Kidney (tissue), 22 donors: ENCODE results near the gene ROMO1. TPM values are rescaled to one million over a fixed set of nuclear protein-coding genes. Genes with fewer than 3 reads are reported as not detected.
A peak's percentile ranks its signal among the peaks of the same experiment; 100 is the strongest.

Experiments used
- DNase-seq, 5 donors: peaks; one replicate each; pipeline ENCODE4 v3.0.0-alpha.2; 2013 to 2020
- FAIRE-seq: peaks from 2 replicates; lab custom pipeline; 2012; peaks lifted over from hg19 to GRCh38; lab: Jason Lieb, UNC
- H3K27ac ChIP-seq, 2 donors: one replicate each; pipeline ENCODE4 v1.7.0; 2013; ENCODE audit warnings: low read depth in 2 of 2, low read length in 2 of 2, inconsistent platforms in 1 of 2
- H3K27me3 ChIP-seq: one replicate; pipeline ENCODE4 v1.7.1; 2013; ENCODE audit warnings: low read length, inconsistent platforms; ENCODE audit not compliant: control insufficient read depth, insufficient read depth
- H3K36me3 ChIP-seq, 3 donors: one replicate each; pipeline versions ENCODE4 v1.7.0 to v1.7.1; 2013; ENCODE audit warnings: low read length in 3 of 3, control low read depth in 1 of 3, inconsistent platforms in 1 of 3; ENCODE audit not compliant: insufficient read depth in 3 of 3, control insufficient read depth in 2 of 3
- H3K4me1 ChIP-seq, 3 donors: one replicate each; pipeline versions ENCODE4 v1.7.0 to v1.7.1; 2013; ENCODE audit warnings: low read length in 3 of 3, inconsistent platforms in 1 of 3, low read depth in 1 of 3; ENCODE audit not compliant: control insufficient read depth in 2 of 3, insufficient read depth in 2 of 3
- H3K4me3 ChIP-seq, 3 donors: one replicate each; pipeline versions ENCODE4 v1.7.0 to v1.8.1; 2013; ENCODE audit warnings: low read length in 3 of 3, control low read depth in 1 of 3, inconsistent platforms in 1 of 3
- H3K9ac ChIP-seq, 3 donors: one replicate each; pipeline versions ENCODE4 v1.7.0 to v1.7.1; 2013; ENCODE audit warnings: low read length in 3 of 3, control low read depth in 1 of 3, inconsistent platforms in 1 of 3
- H3K9me3 ChIP-seq, 3 donors: one replicate each; pipeline versions ENCODE4 v1.7.0 to v1.7.1; 2013; ENCODE audit warnings: low read length in 3 of 3, control low read depth in 1 of 3, inconsistent platforms in 1 of 3; ENCODE audit not compliant: control insufficient read depth in 2 of 3, insufficient read depth in 1 of 3
- intact Hi-C: fragments of 100-400 bp; cut with DNase I; formaldehyde crosslinking; loops from one replicate; pipeline ENCODE4 v1.11.1; 2022
- long read RNA-seq, 10 donors: library from polyadenylated mRNA in 1 of 10; unstranded in 1 of 10; transcript quantifications; one replicate each; pipeline ENCODE4 v2.0.0 and lab custom pipeline, GENCODE V29; 2021 to 2026
- polyA plus RNA-seq: library from polyadenylated mRNA; stranded (reverse); fragments of 350-450 nt; fragmentation: Illumina TruSeq; extraction: RNeasy Lipid Tissue Mini Kit (QIAGEN cat#74804); gene quantifications from one replicate; pipeline ENCODE4 v1.2.3, GENCODE V29; 2014; ENCODE audit warnings: low read depth, low replicate concordance; ENCODE audit not compliant: insufficient read depth
- total RNA-seq: library from RNA; stranded (reverse); fragmentation: NEBNext Ultra II Directional; extraction: Animal tissue kit (Norgen Biotek cat#: 25700); gene quantifications from one replicate; pipeline ENCODE4 v1.2.1, GENCODE V29; 2021
- TF ChIP-seq, protein P1 (sequence below): IDR thresholded peaks from 3 replicates; pipeline ENCODE4 v1.5.1; 2012; ENCODE audit warnings: mild to moderate bottlenecking, moderate library complexity, borderline replicate concordance; ENCODE audit not compliant: insufficient read depth; ENCODE audit errors: extremely low read depth
- donor health status: control.
- donor health status: control.
- donor health status: control.
- donor health status: control.
- donor health status: control.
- donor health status: DM: yes; HTN: yes; CAD: no.
- donor health status: Normal renal cell carcinoma (clear cell type).

ROMO1 gene
- total RNA-seq (141 TPM), polyA plus RNA-seq (408 TPM)
- long read RNA-seq, donor 1, transcript ROMO1-201 (2 exons, 496 nt) = minor isoform, 40 of 174 reads
- long read RNA-seq, donor 1, transcript ROMO1-203 (3 exons, 422 nt) = major isoform, 88 of 174 reads
- long read RNA-seq, donor 1, transcript ROMO1-204 (3 exons, 498 nt) = minor isoform, 46 of 174 reads
- long read RNA-seq, donor 1, partial matches to known transcripts = 0 of 174 reads
- long read RNA-seq, donor 1, other reads (novel, unspliced or antisense) = 0 of 174 reads
- long read RNA-seq, donor 2, transcript ROMO1-201 (2 exons, 496 nt) = minor isoform, 29 of 156 reads
- long read RNA-seq, donor 2, transcript ROMO1-204 (3 exons, 498 nt) = minor isoform, 44 of 156 reads
- long read RNA-seq, donor 2, transcript ROMO1-203 (3 exons, 422 nt) = major isoform, 74 of 156 reads
- long read RNA-seq, donor 2, partial matches to known transcripts = 7 of 156 reads
- long read RNA-seq, donor 2, other reads (novel, unspliced or antisense) = 0 of 156 reads
- long read RNA-seq, donor 3, transcript ROMO1-203 (3 exons, 422 nt) = major isoform, 135 of 818 reads
- long read RNA-seq, donor 3, transcript ROMO1-204 (3 exons, 498 nt) = minor isoform, 82 of 818 reads
- long read RNA-seq, donor 3, transcript ROMO1-201 (2 exons, 496 nt) = minor isoform, 44 of 818 reads
- long read RNA-seq, donor 3, partial matches to known transcripts = 474 of 818 reads
- long read RNA-seq, donor 3, other reads (novel, unspliced or antisense) = 82 of 818 reads
- long read RNA-seq, donor 4, transcript ROMO1-201 (2 exons, 496 nt) = minor isoform, 21 of 90 reads
- long read RNA-seq, donor 4, transcript ROMO1-204 (3 exons, 498 nt) = minor isoform, 26 of 90 reads
- long read RNA-seq, donor 4, transcript ROMO1-203 (3 exons, 422 nt) = major isoform, 42 of 90 reads
- long read RNA-seq, donor 4, partial matches to known transcripts = 0 of 90 reads
- long read RNA-seq, donor 4, other reads (novel, unspliced or antisense) = 0 of 90 reads
- long read RNA-seq, donor 5, partial matches to known transcripts = 0 of 6 reads
- long read RNA-seq, donor 5, other reads (novel, unspliced or antisense) = 0 of 6 reads
- long read RNA-seq, donor 6, transcript ROMO1-203 (3 exons, 422 nt) = major isoform, 219 of 444 reads
- long read RNA-seq, donor 6, transcript ROMO1-204 (3 exons, 498 nt) = minor isoform, 116 of 444 reads
- long read RNA-seq, donor 6, transcript ROMO1-201 (2 exons, 496 nt) = minor isoform, 96 of 444 reads
- long read RNA-seq, donor 6, partial matches to known transcripts = 12 of 444 reads
- long read RNA-seq, donor 6, other reads (novel, unspliced or antisense) = 0 of 444 reads
- long read RNA-seq, donor 7, transcript ROMO1-204 (3 exons, 498 nt) = minor isoform, 24 of 159 reads
- long read RNA-seq, donor 7, transcript ROMO1-203 (3 exons, 422 nt) = major isoform, 47 of 159 reads
- long read RNA-seq, donor 7, transcript ROMO1-201 (2 exons, 496 nt) = minor isoform, 20 of 159 reads
- long read RNA-seq, donor 7, partial matches to known transcripts = 66 of 159 reads
- long read RNA-seq, donor 7, other reads (novel, unspliced or antisense) = 0 of 159 reads
- long read RNA-seq, donor 8, transcript ROMO1-204 (3 exons, 498 nt) = minor isoform, 54 of 531 reads
- long read RNA-seq, donor 8, transcript ROMO1-201 (2 exons, 496 nt) = minor isoform, 35 of 531 reads
- long read RNA-seq, donor 8, transcript ROMO1-203 (3 exons, 422 nt) = major isoform, 96 of 531 reads
- long read RNA-seq, donor 8, partial matches to known transcripts = 323 of 531 reads
- long read RNA-seq, donor 8, other reads (novel, unspliced or antisense) = 23 of 531 reads
- long read RNA-seq, donor 9, transcript ROMO1-201 (2 exons, 496 nt) = minor isoform, 21 of 108 reads
- long read RNA-seq, donor 9, transcript ROMO1-203 (3 exons, 422 nt) = major isoform, 46 of 108 reads
- long read RNA-seq, donor 9, transcript ROMO1-204 (3 exons, 498 nt) = minor isoform, 35 of 108 reads
- long read RNA-seq, donor 9, partial matches to known transcripts = 6 of 108 reads
- long read RNA-seq, donor 9, other reads (novel, unspliced or antisense) = 0 of 108 reads
- long read RNA-seq, donor 10, transcript ROMO1-204 (3 exons, 498 nt) = minor isoform, 48 of 152 reads
- long read RNA-seq, donor 10, transcript ROMO1-201 (2 exons, 496 nt) = minor isoform, 31 of 152 reads
- long read RNA-seq, donor 10, transcript ROMO1-203 (3 exons, 422 nt) = major isoform, 70 of 152 reads
- long read RNA-seq, donor 10, partial matches to known transcripts = 0 of 152 reads
- long read RNA-seq, donor 10, other reads (novel, unspliced or antisense) = 0 of 152 reads

DNA sequence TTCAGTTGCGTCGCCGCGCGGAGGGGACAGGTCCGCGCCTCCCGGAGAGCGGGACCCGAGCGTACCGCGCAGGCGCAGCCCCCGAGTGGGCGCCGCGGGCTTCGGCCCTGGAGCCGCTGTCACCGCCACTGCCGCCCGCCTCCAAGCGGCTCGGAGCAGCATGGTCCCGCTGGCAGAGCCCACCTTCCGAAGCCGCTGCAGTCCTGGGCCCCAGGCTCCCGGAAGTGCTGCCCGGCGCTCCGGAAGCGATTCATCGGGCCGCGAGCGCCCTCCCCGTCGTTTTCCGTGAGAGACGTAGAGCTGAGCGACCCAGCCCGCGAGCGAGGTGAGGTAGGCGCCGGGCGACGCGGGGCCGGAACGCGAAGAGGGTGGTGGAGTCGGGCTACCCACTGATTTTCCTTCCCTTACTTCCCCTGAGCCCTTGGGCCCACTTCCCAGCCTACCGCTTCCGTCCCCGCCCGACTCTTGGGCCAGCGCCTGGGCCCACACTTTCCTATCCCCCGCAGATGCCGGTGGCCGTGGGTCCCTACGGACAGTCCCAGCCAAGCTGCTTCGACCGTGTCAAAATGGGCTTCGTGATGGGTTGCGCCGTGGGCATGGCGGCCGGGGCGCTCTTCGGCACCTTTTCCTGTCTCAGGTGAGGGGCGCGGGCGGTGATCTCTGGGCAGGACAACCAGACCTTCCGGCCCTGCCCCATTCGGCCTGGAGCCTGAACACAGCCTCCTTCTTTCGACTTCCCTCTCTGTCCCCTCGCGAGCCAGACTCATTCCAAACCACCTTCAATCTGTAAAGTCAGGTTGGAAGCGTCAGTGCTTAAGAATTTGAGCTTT is at the start of gene ROMO1, which contains the start of gene NFS1:
TSS of gene ROMO1 (plus strand) at position 279 of the 830 bp plus-strand sequence. CDS start at position 507, 228 bp downstream.
TSS of gene NFS1 (minus strand) at position 226 of the 830 bp plus-strand sequence. CDS start at position 162, 64 bp downstream.
- Histone ChIP-seq H3K4me3 (peak within 1 kb of the TSS; percentile 75 to 98 (median 96)), H3K27ac (peak within 1 kb of the TSS; percentile 75 to 78), H3K27me3 (no peaks in the 10 kb centered on the region), H3K9me3 (no peaks in the 10 kb centered on the region), H3K4me1 (peaks cover 2 to 18% (median 15%) of the 10 kb centered on the region in 3 donors), H3K36me3 (peaks cover 5 to 25% (median 21%) of the 10 kb centered on the region in 3 donors), H3K9ac (peak within 1 kb of the TSS; percentile 61 to 84 (median 74))
- TF ChIP-seq, protein P1, sequence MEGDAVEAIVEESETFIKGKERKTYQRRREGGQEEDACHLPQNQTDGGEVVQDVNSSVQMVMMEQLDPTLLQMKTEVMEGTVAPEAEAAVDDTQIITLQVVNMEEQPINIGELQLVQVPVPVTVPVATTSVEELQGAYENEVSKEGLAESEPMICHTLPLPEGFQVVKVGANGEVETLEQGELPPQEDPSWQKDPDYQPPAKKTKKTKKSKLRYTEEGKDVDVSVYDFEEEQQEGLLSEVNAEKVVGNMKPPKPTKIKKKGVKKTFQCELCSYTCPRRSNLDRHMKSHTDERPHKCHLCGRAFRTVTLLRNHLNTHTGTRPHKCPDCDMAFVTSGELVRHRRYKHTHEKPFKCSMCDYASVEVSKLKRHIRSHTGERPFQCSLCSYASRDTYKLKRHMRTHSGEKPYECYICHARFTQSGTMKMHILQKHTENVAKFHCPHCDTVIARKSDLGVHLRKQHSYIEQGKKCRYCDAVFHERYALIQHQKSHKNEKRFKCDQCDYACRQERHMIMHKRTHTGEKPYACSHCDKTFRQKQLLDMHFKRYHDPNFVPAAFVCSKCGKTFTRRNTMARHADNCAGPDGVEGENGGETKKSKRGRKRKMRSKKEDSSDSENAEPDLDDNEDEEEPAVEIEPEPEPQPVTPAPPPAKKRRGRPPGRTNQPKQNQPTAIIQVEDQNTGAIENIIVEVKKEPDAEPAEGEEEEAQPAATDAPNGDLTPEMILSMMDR = peak; percentile 23
- peak; percentile 93 to 96 (median 94) for DNase-seq
- intact Hi-C loops = no loop called here
- FAIRE-seq = no peak

DNA sequence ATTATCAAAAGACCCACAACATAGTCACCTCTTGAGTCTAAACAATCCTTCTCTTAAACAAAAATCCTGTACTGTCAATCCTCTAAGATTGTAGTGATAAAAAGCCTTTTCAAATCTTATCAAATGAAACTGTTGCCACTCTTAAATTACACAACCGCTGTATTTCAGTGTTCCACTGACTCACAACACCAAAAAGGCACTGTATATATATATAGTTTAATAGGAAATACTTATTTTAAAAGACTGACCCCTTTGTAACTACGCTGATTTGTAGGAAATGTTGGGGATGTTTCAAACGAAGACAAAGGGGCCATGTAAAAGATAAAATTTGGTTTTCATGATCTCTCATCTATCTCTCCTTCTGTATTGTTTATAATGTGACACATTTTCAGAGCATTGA is 48.6 kb upstream of the ROMO1 start:
- no peaks in the 10 kb centered on the region for H3K9me3 ChIP-seq
- H3K9ac ChIP-seq = no peak overlapping the region
- no peak overlapping the region for H3K4me3 ChIP-seq
- H3K27ac ChIP-seq = no peak overlapping the region
- DNase-seq (no peak), FAIRE-seq (no peak)
- no peaks in the 10 kb centered on the region for H3K4me1 ChIP-seq
- H3K27me3 ChIP-seq = no peaks in the 10 kb centered on the region
- TF ChIP-seq, protein P1 = no peak
- H3K36me3 ChIP-seq = peaks cover 13 to 25% (median 21%) of the 10 kb centered on the region in 3 donors
- intact Hi-C loops = no loop called here
